HG03558 (cell line): ENCODE measurements around the gene TRANK1.
"Not testable (repeated sequence)": the region's sequence is repeated elsewhere in the genome, so short reads cannot be mapped to it uniquely, and the experiment has no call there.

Experiments
- ATAC-seq: cut with Tn5 transposase; IDR thresholded peaks from one replicate; pipeline ENCODE4 v1.9.1; 2021; ENCODE audit warnings: moderate number of reproducible peaks; ENCODE audit not compliant: unreplicated experiment; ENCODE audit errors: extremely low read depth

TRANK1 gene

DNA sequence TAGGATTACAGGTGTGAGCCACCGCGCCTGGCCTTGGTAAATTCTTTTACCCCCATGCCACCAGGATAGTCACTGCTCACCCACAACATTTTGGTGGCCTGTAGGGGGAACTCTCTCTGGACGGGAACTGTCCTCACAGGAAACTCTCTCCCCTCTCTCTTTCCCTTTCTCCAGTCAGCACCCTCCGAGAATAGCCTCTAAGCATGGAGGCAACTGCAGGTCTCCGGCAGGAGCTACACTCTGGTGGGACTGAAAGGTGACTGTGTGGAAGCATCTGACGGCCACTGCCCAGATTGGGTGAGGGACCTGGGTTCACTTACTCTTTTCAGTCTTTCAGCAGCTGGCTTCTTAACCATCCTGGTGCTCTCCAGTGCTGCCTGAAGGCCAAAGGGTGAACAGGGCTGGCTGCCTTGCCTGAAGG is 21.3 kb downstream of the TRANK1 start:
- ATAC-seq: no peak

DNA sequence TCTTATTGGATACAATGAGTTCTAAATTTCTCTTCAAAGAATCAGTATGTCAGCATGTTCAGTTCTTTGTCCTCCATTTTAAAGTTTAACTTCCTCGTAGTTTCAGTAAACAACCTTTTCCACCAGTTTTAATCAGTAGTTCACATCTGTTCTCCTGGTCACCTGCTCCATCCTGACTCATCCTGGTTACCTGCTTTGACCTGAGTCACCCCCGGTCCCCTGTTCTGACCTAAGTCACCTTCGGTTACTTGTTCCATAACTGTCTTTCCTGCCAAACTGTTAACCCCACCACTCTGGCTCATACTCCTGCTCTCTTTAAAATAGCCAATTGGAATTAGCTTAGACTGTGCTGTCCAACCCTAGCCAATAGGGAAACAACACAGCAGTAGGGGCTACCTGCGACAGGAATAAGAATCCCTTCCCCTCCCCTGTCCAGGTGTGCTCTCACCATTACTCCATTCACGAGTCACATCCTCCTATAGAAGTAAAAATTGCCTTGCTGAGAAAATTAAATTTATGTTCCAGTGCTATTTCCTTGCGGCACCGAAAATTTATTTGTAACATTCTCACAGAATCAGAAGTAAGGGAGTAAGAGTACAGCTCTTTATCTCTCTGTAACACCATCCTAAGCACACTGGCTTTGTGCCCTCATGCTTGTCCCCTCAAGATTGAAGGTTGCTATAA is 23.8 kb downstream of the TRANK1 start:
- no peak for ATAC-seq

DNA sequence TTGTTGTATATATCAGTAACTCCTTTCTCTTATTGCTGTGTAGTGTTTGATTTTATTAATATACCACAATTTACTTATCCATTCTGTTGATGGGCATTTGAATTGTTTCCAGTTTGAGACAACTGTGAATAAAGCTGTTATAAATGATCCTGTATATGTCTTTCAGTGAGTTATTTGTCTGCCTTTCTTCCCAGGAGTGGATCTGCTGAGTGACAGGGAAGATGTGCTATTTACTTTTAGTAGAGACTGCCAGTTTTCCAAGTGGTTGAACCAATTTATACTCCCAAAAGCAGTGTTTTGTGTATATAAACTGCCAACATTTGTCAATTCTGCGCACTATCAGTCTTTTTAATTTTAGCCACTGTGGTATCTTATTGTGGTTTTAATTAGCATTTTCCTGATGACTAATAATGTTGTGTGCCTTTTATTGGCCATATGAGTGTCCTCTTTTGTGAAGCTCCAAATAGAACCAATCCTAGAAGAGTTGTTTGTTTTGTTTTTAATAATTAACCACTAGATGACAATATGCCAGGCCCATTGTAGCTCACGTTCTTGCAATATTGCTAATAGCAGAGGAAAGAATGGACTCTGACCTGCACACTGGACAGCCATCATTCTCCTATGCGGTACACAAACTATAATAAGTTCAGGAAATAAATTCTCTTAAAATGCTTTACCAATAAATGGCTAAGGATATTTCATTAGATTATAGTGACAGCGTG is 25.3 kb downstream of the TRANK1 start:
- ATAC-seq: no peak

DNA sequence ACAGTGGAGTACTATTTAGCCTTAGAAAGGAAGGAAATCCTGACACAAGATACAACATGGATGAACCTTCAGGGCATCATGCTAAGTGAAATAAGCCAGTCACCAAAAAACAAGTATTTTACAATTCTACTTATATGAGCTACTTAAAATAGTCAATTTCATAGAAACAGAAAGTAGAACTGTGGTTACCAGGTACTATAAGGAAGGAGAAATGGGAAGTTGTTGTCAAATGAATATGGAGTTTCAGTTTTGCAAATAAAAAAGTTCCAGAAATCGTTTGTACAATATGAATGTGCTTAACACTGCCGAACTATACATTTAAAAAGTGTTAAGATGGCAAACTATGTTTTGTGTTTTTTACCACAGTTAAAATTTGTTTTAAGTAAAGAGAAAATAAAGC is 26.8 kb downstream of the TRANK1 start:
- ATAC-seq: peak; percentile 91

- peak; percentile 97 for ATAC-seq
These were observed 32.7 kb downstream of the TRANK1 start for GRCh38 chr3:36911990-36912804.

- ATAC-seq: no peak
These were observed 35.2 kb downstream of the TRANK1 start for GRCh38 chr3:36909666-36910065.

GRCh38 chr3:36909181-36909580 is 35.7 kb downstream of the TRANK1 start:
- no peak for ATAC-seq

DNA sequence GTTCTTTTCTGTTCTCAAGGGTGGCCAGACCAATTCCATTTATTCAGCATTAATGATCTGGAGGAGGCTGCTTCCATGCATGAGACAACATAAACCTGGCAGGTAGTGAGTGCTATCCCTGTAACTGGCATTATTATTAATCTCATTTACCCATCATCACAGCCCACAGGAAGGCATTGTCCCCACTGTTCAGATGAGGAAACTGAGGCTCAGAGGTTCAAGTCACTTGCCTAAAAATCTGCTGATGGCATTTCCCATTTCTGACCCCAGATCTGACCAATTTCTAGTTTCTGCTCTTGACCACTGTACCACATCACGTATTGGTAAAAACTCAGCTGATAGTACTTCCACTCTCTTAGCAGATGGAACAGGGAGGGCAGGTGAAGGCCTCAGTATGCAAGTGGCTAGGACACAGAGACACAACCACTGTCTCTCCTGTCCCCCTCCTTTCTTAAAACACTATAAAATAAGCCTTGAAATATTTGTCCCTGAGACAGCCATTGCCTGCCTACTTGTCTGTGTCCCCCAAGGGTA is 36.1 kb downstream of the TRANK1 start:
- ATAC-seq: no peak

DNA sequence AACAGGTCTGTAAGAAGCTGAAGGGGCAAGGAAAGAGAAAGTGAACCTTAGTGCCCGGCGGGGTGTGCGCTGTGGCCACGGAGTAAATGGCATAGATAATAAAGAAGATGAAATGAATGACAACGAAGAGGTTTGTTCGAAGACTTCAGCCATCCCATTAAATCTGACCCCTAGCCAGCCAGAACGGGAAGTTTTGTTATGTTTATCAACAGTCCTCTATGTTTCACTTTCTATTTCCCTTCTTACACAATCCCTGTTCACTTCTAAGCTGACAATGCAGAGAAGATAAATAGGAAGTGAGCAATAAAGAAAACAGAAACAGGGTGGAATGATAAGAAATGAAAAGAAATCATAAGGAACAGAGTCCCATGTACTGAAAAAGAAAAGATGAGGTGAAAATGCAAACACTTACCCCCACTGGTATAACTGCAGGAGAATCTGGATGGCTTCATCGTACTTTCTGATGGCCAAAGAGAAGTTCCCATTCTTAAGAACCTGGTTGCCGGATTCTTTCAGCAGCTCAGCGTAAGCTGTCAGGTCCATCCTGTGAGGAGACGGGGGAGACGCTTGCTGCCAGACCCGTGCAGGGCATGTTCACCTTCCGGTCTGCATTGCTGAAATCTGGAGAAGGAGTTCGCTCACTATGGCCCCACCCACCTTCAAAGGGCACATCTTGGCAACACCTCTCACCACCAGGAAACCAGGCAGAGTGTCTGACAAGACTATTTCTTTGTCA is 36.8 kb downstream of the TRANK1 start:
- no peak for ATAC-seq

DNA sequence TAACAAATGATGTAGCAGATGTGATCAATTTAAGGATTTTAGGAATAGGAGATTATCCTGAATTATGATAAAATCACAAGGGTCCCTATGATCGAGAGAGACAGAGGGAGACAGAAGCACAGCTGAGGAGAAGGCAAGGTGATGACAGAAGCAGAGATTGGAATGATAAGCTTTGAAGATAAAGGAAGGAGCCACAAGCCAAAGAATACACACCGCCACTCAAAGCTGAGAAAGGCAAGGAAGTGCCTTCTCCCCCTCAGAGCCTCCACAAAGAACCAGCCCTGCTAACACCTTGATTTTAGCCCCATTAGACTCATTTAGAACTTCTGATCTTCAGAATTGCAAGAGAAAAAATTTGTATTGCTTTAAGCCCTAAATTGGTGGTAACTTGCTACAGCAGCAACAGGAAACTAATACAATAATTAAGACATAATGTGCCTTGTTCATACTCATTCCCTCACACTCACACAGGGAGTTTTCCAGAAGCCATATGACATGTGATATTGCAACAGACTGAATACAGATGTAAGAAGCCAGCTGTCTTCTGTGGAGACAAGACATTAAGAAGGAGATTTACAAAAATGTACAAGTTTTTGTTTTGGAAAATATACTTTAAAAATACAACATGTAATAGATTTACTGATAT is 38.2 kb downstream of the TRANK1 start:
- ATAC-seq: no peak

DNA sequence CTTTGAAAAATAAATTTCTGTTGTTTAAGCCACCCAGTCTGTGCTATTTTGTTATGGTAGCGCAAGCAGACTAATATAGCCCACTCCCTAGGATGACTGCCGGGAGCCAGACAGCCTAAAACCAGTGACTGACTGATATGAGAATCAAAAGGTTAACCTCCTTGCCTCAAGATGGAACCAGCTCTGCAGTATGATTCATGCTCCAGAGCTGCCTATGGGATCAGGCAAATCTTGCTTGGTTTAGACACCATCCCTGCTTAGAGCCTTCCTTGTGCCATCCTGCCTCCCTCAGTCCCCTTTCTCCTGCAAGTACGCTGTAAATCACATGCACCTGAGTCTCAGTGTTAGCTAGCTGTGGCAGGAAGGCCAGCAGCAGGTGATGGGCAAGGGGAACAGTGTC is 39.3 kb downstream of the TRANK1 start:
- ATAC-seq: no peak

- no peak for ATAC-seq
These were observed 40.2 kb downstream of the TRANK1 start for GRCh38 chr3:36904641-36905040.

GRCh38 chr3:36904065-36904464 is 40.8 kb downstream of the TRANK1 start:
- ATAC-seq: not testable (repeated sequence)

- ATAC-seq: no peak
These were observed 41.6 kb downstream of the TRANK1 start for GRCh38 chr3:36903119-36903882.

DNA sequence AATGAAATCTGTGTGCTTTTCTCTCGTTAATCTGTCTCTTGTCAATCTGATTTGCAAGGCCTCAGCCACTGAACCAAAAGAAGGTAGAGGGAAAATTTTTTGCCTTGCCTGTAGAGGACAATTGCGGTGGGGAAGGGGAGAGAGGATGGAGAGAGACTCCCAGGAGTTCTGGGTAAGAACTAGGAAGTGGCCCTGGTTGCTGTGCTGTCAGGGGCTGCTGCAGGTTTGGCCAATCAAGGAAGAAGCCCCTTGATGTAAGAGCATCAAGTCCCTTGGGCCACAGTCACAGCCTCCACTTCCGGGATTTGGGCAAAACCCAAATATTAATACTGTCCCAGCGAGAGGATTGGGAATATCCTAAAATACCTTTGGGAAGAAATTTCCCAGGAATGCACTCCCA is 43.3 kb downstream of the TRANK1 start:
- ATAC-seq: no peak

GRCh38 chr3:36900474-36901443 is 44.1 kb downstream of the TRANK1 start:
- ATAC-seq: no peak

- no peak for ATAC-seq
These were observed 49.1 kb downstream of the TRANK1 start for GRCh38 chr3:36895496-36896409.
